OCI-LY3 (cell line): ENCODE data around the gene RPL12.

ENCODE experiments used
- EZH2phosphoT487 ChIP-seq: fragments of 200-600 bp; shearing (Covaris generic); IDR thresholded peaks from 2 replicates; pipeline ENCODE4 v1.6.1; 2018; ENCODE audit warnings: antibody characterized with exemption, mixed run types, low read depth
- TF ChIP-seq, protein P1 (sequence below): fragments of 200-600, 300-600 bp; sonication (generic); IDR thresholded peaks from 2 replicates; pipeline ENCODE4 v1.5.1; 2014; ENCODE audit warnings: antibody characterized with exemption, low read length, low read depth

GRCh38 chr9:127473501-127473900, 22.3 kb upstream of the RPL12 start:
- TF ChIP-seq, protein P1, sequence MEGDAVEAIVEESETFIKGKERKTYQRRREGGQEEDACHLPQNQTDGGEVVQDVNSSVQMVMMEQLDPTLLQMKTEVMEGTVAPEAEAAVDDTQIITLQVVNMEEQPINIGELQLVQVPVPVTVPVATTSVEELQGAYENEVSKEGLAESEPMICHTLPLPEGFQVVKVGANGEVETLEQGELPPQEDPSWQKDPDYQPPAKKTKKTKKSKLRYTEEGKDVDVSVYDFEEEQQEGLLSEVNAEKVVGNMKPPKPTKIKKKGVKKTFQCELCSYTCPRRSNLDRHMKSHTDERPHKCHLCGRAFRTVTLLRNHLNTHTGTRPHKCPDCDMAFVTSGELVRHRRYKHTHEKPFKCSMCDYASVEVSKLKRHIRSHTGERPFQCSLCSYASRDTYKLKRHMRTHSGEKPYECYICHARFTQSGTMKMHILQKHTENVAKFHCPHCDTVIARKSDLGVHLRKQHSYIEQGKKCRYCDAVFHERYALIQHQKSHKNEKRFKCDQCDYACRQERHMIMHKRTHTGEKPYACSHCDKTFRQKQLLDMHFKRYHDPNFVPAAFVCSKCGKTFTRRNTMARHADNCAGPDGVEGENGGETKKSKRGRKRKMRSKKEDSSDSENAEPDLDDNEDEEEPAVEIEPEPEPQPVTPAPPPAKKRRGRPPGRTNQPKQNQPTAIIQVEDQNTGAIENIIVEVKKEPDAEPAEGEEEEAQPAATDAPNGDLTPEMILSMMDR, result no peak
- TF ChIP-seq EZH2phosphoT487, result no peak
